Caco-2 (cell line): ENCODE data around the gene SCUBE3. TPM values are rescaled to one million over a fixed set of nuclear protein-coding genes. Genes with fewer than 3 reads are reported as not detected.

Source experiments
- Bru-seq: library from RNA; stranded (reverse); fragments of 400-500 nt; gene quantifications from one replicate; lab custom pipeline; 2021; lab: Mats Ljungman, UMichigan
- BruChase-seq, 2 experiments: library from RNA; stranded (reverse); fragments of 400-500 nt; gene quantifications; one replicate each; lab custom pipeline; 2021; lab: Mats Ljungman, UMichigan
- BruUV-seq: library from RNA; stranded (reverse); fragments of 400-500 nt; replicated peaks from 2 replicates; lab custom pipeline; 2021; lab: Mats Ljungman, UMichigan
- CTCF ChIA-PET: fragments of 300-600 bp; sonication (Branson Sonifier 250); formaldehyde crosslinking; loops from one replicate; lab custom pipeline; 2022; ENCODE audit warnings: antibody characterized with exemption; lab: Charles Lee
- POLR2A ChIA-PET: fragments of 300-600 bp; sonication (Branson Sonifier 250); formaldehyde crosslinking; loops from one replicate; lab custom pipeline; 2022; ENCODE audit warnings: antibody characterized with exemption; lab: Charles Lee
- DNase-seq, 2 experiments: peaks; one replicate each; pipeline versions ENCODE4 v3.0.0 to v3.0.0-alpha.2; 2020 to 2022
- H3K27me3 ChIP-seq: replicated peaks from 2 replicates; pipeline ENCODE4 v1.6.0; 2011; ENCODE audit warnings: low read length; ENCODE audit not compliant: control insufficient read depth, insufficient read depth
- H3K36me3 ChIP-seq: 2 replicates; pipeline ENCODE4 v1.5.1; 2011; ENCODE audit warnings: low read length; ENCODE audit not compliant: control insufficient read depth, insufficient read depth
- H3K4me1 ChIP-seq: fragments of 250-450 bp; sonication (Bioruptor Pico); 2 replicates; pipeline ENCODE4 v1.5.1; 2020; ENCODE audit warnings: mild to moderate bottlenecking
- H3K4me3 ChIP-seq: 2 replicates; pipeline ENCODE4 v1.5.1; 2011; ENCODE audit warnings: low read depth, mild to moderate bottlenecking, control low read depth, low read length
- H3K9me3 ChIP-seq: fragments of 250-450 bp; sonication (Bioruptor Pico); 2 replicates; pipeline ENCODE4 v1.5.1; 2020; ENCODE audit warnings: mild to moderate bottlenecking, moderate library complexity
- H3K27ac Mint-ChIP-seq: one replicate; pipeline ENCODE4 v1.8.0; 2022; ENCODE audit warnings: mixed read lengths; ENCODE audit not compliant: unreplicated experiment
- H3K27me3 Mint-ChIP-seq: one replicate; pipeline ENCODE4 v1.8.0; 2022; ENCODE audit warnings: mixed read lengths; ENCODE audit not compliant: insufficient read depth, unreplicated experiment
- H3K36me3 Mint-ChIP-seq: one replicate; pipeline ENCODE4 v1.8.0; 2022; ENCODE audit warnings: mild to moderate bottlenecking, mixed read lengths; ENCODE audit not compliant: insufficient read depth, unreplicated experiment
- H3K4me1 Mint-ChIP-seq: one replicate; pipeline ENCODE4 v1.8.0; 2022; ENCODE audit warnings: low read depth, mixed read lengths; ENCODE audit not compliant: unreplicated experiment
- H3K4me3 Mint-ChIP-seq: one replicate; pipeline ENCODE4 v1.8.0; 2022; ENCODE audit warnings: mild to moderate bottlenecking, moderate library complexity, mixed read lengths; ENCODE audit not compliant: unreplicated experiment
- H3K9me3 Mint-ChIP-seq: one replicate; pipeline ENCODE4 v1.8.0; 2022; ENCODE audit warnings: mixed read lengths; ENCODE audit not compliant: unreplicated experiment
- intact Hi-C: fragments of 100-400 bp; cut with micrococcal nuclease; formaldehyde crosslinking; loops from one replicate; pipeline ENCODE4 v1.10.0; 2022; ENCODE audit not compliant: unreplicated experiment
- long read RNA-seq: library from polyadenylated mRNA; stranded (forward); transcript quantifications from one replicate; pipeline ENCODE4 v2.0.0, GENCODE V29; 2022
- total RNA-seq: library from RNA; stranded (reverse); gene quantifications from 2 replicates; pipeline ENCODE4 v1.2.3, GENCODE V29; 2022
- TF ChIP-seq, protein P1 (sequence below), 2 experiments: fragments of 200-600 bp in 1 of 2; IDR thresholded peaks; 1 replicate in 1 of 2; 2 replicates in 1 of 2; pipeline versions ENCODE4 v1.5.1 to v1.8.0; 2011 to 2022; ENCODE audit warnings: antibody characterized with exemption in 1 of 2, control low read depth in 1 of 2, inconsistent platforms in 1 of 2, low read depth in 1 of 2, low read length in 1 of 2, mild to moderate bottlenecking in 1 of 2, moderate library complexity in 1 of 2; ENCODE audit not compliant: insufficient read depth in 1 of 2, severe bottlenecking in 1 of 2, unreplicated experiment in 1 of 2

The SCUBE3 gene
- total RNA-seq (1.3 and 1.5 TPM in 2 replicates), Bru-seq, nascent RNA (percentile 33 among the genes with signal in this experiment), BruChase-seq, experiment 1, labeled RNA remaining after a 2-hour chase (percentile 41 among the genes with signal in this experiment), BruChase-seq, experiment 2, labeled RNA remaining after a 6-hour chase (percentile 44 among the genes with signal in this experiment)
- long read RNA-seq: 0 reads

DNA sequence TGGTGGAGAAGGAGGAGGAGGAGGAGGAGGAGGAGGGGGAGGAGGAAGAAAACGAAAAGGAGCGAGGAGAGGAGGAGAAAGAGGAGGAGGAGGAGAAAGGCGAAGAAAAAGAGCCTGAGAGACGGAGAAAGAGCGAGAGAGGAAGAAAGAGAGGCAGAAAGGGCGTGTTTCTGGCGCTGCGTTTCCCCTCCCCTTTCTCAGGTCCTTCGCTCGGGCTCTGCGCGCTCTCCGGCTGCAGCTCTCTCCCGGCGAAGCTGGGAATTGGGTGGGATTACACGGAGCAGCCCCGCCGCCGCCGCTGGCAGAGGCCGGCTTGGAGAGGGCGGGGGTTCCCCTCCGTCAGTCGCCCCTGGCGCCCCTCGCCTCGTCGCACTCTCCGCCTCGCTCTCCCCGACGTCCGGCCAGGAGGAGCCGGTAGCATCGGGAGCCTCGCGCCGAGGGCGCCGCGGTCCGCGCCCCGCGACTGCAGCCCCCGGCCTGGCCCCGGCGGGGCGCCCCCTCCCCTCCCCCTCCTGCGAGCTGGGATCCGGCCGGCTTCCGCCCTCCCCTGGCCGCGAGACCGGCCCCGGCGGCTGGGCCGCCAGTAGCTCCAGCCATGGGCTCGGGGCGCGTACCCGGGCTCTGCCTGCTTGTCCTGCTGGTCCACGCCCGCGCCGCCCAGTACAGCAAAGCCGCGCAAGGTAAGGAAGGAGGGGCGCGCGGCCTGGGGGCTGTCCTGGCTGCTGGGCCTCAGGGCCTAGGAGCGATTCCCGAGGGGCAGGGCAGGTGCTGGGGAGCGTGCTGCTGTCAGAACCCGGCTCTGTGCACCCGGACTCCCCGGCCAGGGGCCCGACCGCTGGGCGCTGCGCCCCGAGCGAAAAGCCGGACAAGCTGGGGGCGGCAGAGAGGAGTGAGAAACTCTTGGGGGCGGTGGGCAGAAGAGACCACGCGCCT, at the start of gene SCUBE3:
TSS of gene SCUBE3 (plus strand) at position 133 of the 933 bp plus-strand sequence. CDS start at position 596, 463 bp downstream.
- Histone ChIP-seq H3K27me3 (no peaks in the 10 kb centered on the region), H3K9me3 (no peaks in the 10 kb centered on the region), H3K4me3 (peak within 1 kb of the TSS; percentile 50), H3K36me3 (no peaks in the 10 kb centered on the region), H3K4me1 (peaks cover 11% of the 10 kb centered on the region)
- no peaks in the 10 kb centered on the region for H3K9me3 Mint-ChIP-seq
- intact Hi-C loops: no loop called here
- ChIA-PET CTCF (interaction anchor here (0.6 to 1.3 kb wide), 3 partner anchors 9 to 775 kb away, joined by 3 to 5 read pairs (median 3); no protein-coding TSS in a partner anchor), POLR2A (no interaction called here)
- peak within 1 kb of the TSS; percentile 71 for H3K4me3 Mint-ChIP-seq
- H3K36me3 Mint-ChIP-seq: no peaks in the 10 kb centered on the region
- TF ChIP-seq, protein P1, sequence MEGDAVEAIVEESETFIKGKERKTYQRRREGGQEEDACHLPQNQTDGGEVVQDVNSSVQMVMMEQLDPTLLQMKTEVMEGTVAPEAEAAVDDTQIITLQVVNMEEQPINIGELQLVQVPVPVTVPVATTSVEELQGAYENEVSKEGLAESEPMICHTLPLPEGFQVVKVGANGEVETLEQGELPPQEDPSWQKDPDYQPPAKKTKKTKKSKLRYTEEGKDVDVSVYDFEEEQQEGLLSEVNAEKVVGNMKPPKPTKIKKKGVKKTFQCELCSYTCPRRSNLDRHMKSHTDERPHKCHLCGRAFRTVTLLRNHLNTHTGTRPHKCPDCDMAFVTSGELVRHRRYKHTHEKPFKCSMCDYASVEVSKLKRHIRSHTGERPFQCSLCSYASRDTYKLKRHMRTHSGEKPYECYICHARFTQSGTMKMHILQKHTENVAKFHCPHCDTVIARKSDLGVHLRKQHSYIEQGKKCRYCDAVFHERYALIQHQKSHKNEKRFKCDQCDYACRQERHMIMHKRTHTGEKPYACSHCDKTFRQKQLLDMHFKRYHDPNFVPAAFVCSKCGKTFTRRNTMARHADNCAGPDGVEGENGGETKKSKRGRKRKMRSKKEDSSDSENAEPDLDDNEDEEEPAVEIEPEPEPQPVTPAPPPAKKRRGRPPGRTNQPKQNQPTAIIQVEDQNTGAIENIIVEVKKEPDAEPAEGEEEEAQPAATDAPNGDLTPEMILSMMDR (IDR thresholded peaks at IDR 0.05; ENCODE audit: insufficient read depth in 1 of 2, low read depth in 1 of 2, low read length in 1 of 2, severe bottlenecking in 1 of 2, unreplicated experiment in 1 of 2): no peak
- peak within 1 kb of the TSS; percentile 23 for H3K27ac Mint-ChIP-seq
- peak in 1 of 2 experiments; percentile 57 for DNase-seq
- no TSS peak for BruUV-seq
- H3K27me3 Mint-ChIP-seq: no peaks in the 10 kb centered on the region
- H3K4me1 Mint-ChIP-seq: peaks cover 28% of the 10 kb centered on the region

DNA sequence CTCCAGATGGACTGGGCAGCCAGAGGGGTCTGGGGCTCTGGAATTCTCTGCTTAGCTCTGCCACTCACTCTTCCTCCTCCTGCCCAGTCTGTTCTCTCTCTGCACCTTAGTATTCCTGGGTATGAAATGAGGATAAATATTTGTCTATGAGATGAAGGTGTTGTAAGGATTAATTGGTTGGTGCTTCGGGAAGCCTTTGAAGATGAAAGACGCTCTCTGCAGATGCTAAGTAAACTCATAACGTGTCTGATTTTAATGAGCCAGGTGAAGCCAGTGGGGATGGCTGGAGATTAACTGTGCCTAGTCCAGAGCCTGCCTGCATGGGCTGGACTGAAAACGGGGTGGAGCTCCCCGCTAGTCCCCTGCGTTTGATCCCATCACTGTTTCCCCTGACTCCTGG, 49.5 kb upstream of the SCUBE3 start:
- TF ChIP-seq, protein P1 (IDR thresholded peaks at IDR 0.05; ENCODE audit: insufficient read depth in 1 of 2, low read depth in 1 of 2, low read length in 1 of 2, severe bottlenecking in 1 of 2, unreplicated experiment in 1 of 2): no peak
- Histone ChIP-seq H3K4me1 (peaks cover 6% of the 10 kb centered on the region; the same call in 1 of the 2 replicates), H3K9me3 (no peaks in the 10 kb centered on the region), H3K4me3 (no peak overlapping the region), H3K27me3 (no peaks in the 10 kb centered on the region), H3K36me3 (no peaks in the 10 kb centered on the region)
- Mint-ChIP-seq H3K27me3 (no peaks in the 10 kb centered on the region), H3K36me3 (no peaks in the 10 kb centered on the region), H3K4me1 (peaks cover 7% of the 10 kb centered on the region), H3K27ac (peak overlapping the region; percentile 25), H3K9me3 (peaks cover 8% of the 10 kb centered on the region), H3K4me3 (no peak overlapping the region)
- CTCF ChIA-PET: no interaction called here
- intact Hi-C loops: loop anchor here (5.0 kb wide), 1 partner anchor 33 kb away; no protein-coding TSS in a partner anchor
- no peak for DNase-seq
- BruUV-seq: no TSS peak
- POLR2A ChIA-PET: no interaction called here

DNA sequence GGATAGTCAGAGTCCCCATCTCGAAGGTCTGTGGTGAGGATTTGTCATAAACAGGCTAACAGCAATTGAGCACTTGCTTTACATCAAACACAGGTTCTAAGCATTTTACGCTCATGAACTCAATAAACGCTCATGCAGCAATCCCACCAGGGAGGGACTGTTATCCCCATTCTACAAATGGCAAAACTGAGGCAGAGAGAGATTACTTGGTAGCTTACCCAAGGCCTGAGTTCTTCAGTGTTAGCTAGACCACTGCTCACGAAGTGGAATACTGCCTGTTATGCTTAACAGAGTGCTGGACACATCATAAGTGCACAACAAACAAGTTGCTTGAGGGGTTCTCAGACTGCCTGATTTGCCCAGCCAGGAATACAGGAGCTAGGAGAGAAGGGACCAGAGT, 48.9 kb upstream of the SCUBE3 start:
- no peaks in the 10 kb centered on the region for H3K9me3 ChIP-seq
- H3K4me3 ChIP-seq: no peak overlapping the region
- ChIA-PET CTCF (no interaction called here), POLR2A (no interaction called here)
- TF ChIP-seq, protein P1 (IDR thresholded peaks at IDR 0.05; ENCODE audit: insufficient read depth in 1 of 2, low read depth in 1 of 2, low read length in 1 of 2, severe bottlenecking in 1 of 2, unreplicated experiment in 1 of 2): no peak
- BruUV-seq: no TSS peak
- Mint-ChIP-seq H3K27me3 (no peaks in the 10 kb centered on the region), H3K9me3 (peaks cover 14% of the 10 kb centered on the region), H3K4me3 (no peak overlapping the region), H3K36me3 (no peaks in the 10 kb centered on the region), H3K4me1 (peaks cover 7% of the 10 kb centered on the region), H3K27ac (no peak overlapping the region)
- intact Hi-C loops: loop anchor here (5.0 kb wide), 1 partner anchor 32 kb away; no protein-coding TSS in a partner anchor
- no peaks in the 10 kb centered on the region for H3K36me3 ChIP-seq
- H3K27me3 ChIP-seq: no peaks in the 10 kb centered on the region
- H3K4me1 ChIP-seq: peaks cover 6% of the 10 kb centered on the region; the same call in 1 of the 2 replicates
- no peak for DNase-seq
